Fibroblast of mammary gland (primary cell): Measurements from ENCODE around the gene HS3ST1.

Experiments used
- DNase-seq: peaks from one replicate; pipeline ENCODE4 v3.0.0-alpha.2; 2010; ENCODE audit warnings: low read depth
- H3K4me3 ChIP-seq: 2 replicates; pipeline ENCODE4 v1.5.1; 2011; ENCODE audit warnings: low read depth, mild to moderate bottlenecking, low read length, moderate library complexity; ENCODE audit not compliant: control insufficient read depth
- TF ChIP-seq, protein P1 (sequence below): conservative IDR thresholded peaks from 2 replicates; pipeline ENCODE4 v1.5.1; 2011; ENCODE audit warnings: low read depth, low read length, inconsistent platforms; ENCODE audit not compliant: control insufficient read depth, insufficient read depth

The HS3ST1 gene

DNA sequence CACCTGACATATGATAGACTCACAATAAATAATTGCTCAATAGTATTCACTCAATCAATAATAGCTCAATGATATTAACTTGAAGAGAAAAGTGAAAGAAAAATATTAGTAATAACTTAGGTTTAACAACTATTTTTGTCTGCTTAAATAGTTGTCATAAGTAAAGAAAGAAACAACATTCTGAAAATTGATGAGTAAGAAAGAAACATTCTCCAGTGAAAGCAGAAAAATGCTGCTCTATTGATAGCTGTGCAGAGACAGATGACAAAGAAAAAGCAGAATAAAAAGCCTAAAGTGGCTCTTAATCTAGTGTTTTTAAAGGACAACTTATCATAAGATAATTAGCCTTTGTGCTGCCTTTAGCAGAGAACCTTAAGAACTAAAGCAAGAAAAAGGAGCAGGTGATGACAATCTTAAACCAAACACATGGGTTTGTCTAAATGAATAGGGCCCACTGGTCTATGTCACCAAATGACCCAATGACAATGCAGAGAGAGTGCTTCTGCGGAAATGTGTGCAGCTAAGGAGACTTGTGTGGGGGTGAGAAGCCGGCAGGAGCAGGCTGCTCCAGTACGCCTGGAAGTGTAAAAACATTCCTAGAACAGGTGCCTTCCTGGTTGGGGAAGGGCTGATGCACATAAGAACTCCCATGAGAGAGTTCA is 13.2 kb downstream of the HS3ST1 start:
- H3K4me3 ChIP-seq, result no peak overlapping the region
- TF ChIP-seq, protein P1, sequence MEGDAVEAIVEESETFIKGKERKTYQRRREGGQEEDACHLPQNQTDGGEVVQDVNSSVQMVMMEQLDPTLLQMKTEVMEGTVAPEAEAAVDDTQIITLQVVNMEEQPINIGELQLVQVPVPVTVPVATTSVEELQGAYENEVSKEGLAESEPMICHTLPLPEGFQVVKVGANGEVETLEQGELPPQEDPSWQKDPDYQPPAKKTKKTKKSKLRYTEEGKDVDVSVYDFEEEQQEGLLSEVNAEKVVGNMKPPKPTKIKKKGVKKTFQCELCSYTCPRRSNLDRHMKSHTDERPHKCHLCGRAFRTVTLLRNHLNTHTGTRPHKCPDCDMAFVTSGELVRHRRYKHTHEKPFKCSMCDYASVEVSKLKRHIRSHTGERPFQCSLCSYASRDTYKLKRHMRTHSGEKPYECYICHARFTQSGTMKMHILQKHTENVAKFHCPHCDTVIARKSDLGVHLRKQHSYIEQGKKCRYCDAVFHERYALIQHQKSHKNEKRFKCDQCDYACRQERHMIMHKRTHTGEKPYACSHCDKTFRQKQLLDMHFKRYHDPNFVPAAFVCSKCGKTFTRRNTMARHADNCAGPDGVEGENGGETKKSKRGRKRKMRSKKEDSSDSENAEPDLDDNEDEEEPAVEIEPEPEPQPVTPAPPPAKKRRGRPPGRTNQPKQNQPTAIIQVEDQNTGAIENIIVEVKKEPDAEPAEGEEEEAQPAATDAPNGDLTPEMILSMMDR, result no peak
- DNase-seq, result no peak

DNA sequence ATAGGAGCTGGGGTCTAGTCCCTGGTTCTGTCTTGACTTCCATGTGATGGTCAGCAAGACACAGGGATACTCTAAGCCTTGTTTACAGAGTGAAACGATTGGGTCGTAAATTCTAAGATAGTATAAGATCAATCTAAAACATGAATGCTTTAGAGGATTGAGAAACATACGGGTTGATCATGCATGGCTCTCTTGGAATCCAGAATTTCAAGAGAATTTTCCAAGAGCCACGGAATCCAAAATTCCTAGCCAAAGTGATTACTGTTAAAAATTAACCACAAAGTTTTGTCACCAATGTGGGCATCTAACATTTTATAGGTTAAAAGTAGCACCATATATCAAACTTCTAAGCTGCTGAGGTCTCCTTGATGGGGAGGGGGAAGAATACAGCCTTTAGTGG is 16.5 kb downstream of the HS3ST1 start:
- no peak overlapping the region for H3K4me3 ChIP-seq
- DNase-seq, result no peak
- TF ChIP-seq, protein P1, result no peak

DNA sequence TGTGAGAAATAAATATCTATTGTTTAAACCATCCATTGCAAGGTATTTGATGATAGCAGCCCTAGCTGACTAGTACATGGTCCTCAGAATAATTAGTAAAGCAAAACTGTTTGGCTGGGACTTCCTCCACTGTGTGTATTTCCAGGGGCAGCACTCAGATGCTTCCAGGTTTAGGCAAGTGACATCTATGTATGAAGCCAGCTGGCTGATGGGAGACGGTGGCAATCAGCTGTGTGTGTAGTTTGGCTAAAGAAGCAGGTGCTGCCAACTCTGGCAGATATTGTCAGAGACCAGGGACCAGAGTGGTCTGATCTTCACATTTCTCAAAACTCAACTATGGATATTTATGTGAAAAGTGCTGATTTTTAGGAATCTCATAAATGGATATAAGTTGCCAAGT is 19.1 kb downstream of the HS3ST1 start:
- TF ChIP-seq, protein P1, result no peak
- no peak overlapping the region for H3K4me3 ChIP-seq
- no peak for DNase-seq

DNA sequence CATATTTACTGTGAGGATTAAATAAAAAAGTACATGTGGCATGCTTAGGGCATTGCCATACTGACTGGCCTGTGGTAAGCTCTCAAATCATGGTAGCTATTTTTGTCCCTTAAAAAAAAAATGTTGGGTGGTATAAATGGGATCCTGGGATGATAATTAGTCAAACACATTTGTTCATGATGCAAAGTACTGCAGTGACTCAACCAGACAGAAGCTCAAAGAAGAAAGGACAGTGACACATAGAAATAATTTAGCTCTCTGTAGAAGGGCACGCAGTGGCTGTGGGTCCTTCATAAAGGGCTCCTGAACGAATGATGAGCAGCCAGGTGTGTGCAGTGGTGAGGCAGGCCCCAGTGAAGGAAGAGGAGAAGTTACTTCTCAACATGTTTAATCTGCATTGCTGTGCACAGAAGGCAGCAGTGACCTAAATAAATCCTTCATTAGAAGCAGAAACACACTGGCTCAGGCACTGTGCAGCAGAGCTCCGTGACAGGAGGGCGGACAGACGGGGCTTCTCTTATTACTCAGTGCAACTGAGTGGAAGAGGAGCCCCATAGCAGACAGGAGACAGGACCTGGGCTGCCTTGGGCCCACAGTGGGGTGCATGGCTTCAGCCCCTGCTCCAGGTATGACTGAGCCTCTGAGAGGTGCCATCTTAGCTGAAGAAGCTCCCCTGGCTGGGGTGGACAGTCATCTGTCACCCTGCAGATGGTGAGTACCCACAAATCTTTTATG is 20.3 kb downstream of the HS3ST1 start:
- DNase-seq, result no peak
- TF ChIP-seq, protein P1, result no peak
- H3K4me3 ChIP-seq, result no peak overlapping the region

DNA sequence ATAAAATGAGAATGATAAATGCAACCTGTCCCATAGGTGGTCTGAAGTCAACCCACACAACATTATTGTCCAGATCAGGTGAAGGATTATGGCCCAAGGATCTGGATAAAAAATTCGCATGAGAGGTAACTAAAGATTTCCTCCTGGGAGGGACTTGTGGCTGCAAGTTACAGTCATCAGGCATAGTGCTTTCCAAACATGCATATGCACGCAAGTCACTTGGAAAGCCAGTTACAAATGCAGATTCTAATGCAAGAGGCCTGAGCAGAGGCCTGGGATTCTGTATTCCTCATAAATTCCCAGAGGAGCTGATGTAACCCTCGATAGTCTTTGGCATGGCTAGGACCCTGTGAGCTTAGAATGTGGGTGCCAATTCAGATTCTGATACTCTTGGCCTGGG is 21.1 kb downstream of the HS3ST1 start:
- TF ChIP-seq, protein P1, result no peak
- DNase-seq, result no peak
- H3K4me3 ChIP-seq, result no peak overlapping the region

DNA sequence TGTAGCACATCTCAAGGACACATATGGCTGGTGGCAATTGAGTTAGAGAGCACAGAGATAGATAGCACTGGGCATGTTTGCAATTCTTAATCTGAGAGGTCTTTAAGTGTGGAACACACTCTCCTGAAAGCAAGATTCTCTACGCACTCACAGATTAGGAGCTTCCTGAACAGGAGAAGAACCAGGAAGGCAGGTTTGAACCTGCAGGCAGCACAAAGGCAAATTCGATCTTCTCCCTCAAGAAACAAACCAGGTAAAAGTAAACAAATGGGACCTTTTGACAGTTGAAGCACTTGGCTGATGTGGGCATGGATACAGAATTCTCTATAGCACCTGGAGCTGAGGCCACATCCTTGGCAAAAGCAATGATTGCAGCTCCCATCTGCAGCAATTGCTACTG is 24.3 kb downstream of the HS3ST1 start:
- H3K4me3 ChIP-seq, result no peak overlapping the region
- DNase-seq, result no peak
- TF ChIP-seq, protein P1, result no peak
